ENCODE measurements around the gene TCL1B.

The TCL1B gene

DNA sequence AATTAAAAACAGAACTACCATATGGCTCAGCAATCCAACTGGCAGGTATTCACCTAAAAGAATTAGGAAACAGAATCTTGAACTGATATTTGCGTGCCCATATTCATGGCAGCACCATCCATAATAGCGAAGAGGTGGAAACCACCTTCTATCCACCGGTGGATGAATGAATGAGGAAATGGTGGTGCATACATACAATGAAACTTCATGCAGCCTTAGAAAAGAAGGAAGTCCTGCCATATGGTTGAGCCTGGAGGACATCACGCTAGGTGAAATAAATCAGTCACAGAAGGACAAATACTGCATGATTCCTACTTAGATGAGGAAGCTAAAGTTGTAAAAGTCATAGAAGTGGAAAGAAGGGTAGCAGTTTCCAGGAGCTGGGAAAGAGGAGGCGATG, 21.1 kb downstream of the TCL1B start:
- H3K79me2 ChIP-seq (ENCODE audit: insufficient read depth, low read length) = peaks cover 4% of the 10 kb centered on the region; the same call in 1 of the 2 replicates
- H3K9me3 ChIP-seq (ENCODE audit: insufficient read depth, low read length) = no peaks in the 10 kb centered on the region
- no peaks in the 10 kb centered on the region for H3K27me3 ChIP-seq (ENCODE audit: low read length)
- H3K4me2 ChIP-seq (ENCODE audit: low read depth, low read length, poor library complexity, severe bottlenecking) = no peak overlapping the region
- H4K20me1 ChIP-seq (ENCODE audit: low read depth, low read length) = no peaks in the 10 kb centered on the region
- peak overlapping the region; percentile 3; the same call in 1 of the 2 replicates for H3K27ac ChIP-seq (ENCODE audit: low read depth, low read length)
- H3K9me2 ChIP-seq (replicated peaks; ENCODE audit: insufficient read depth, low read length) = no peaks in the 10 kb centered on the region
- H2AFZ ChIP-seq (ENCODE audit: low read depth, low read length, severe bottlenecking) = no peak overlapping the region
- no peak for TF ChIP-seq EZH2phosphoT487 (conservative IDR thresholded peaks at IDR 0.05; ENCODE audit: low read length)
- TF ChIP-seq CTCF (IDR thresholded peaks at IDR 0.05; ENCODE audit: insufficient read depth, low read length, poor library complexity, severe bottlenecking) = no peak
- no peaks in the 10 kb centered on the region for H3K36me3 ChIP-seq (ENCODE audit: low read length)
- H3K4me3 ChIP-seq (ENCODE audit: insufficient read depth, low read length, poor library complexity, severe bottlenecking) = no peak overlapping the region
- no peak overlapping the region for H3K9ac ChIP-seq (ENCODE audit: low read length)
- peaks cover 35% of the 10 kb centered on the region for H3F3A ChIP-seq (ENCODE audit: insufficient read depth)

- H3K27ac ChIP-seq (ENCODE audit: low read depth, low read length) = no peak overlapping the region
- H3K79me2 ChIP-seq (ENCODE audit: insufficient read depth, low read length) = peaks cover 20% of the 10 kb centered on the region
- TF ChIP-seq CTCF (IDR thresholded peaks at IDR 0.05; ENCODE audit: insufficient read depth, low read length, poor library complexity, severe bottlenecking) (no peak), EZH2phosphoT487 (conservative IDR thresholded peaks at IDR 0.05; ENCODE audit: low read length) (no peak)
- no peaks in the 10 kb centered on the region for H3K9me3 ChIP-seq (ENCODE audit: insufficient read depth, low read length)
- no peaks in the 10 kb centered on the region for H3K36me3 ChIP-seq (ENCODE audit: low read length)
- no peaks in the 10 kb centered on the region for H3K9me2 ChIP-seq (replicated peaks; ENCODE audit: insufficient read depth, low read length)
- H3K9ac ChIP-seq (ENCODE audit: low read length) = no peak overlapping the region
- no peak overlapping the region for H3K4me3 ChIP-seq (ENCODE audit: insufficient read depth, low read length, poor library complexity, severe bottlenecking)
- H2AFZ ChIP-seq (ENCODE audit: low read depth, low read length, severe bottlenecking) = no peak overlapping the region
- no peak overlapping the region for H3K4me2 ChIP-seq (ENCODE audit: low read depth, low read length, poor library complexity, severe bottlenecking)
- no peaks in the 10 kb centered on the region for H4K20me1 ChIP-seq (ENCODE audit: low read depth, low read length)
- peaks cover 17% of the 10 kb centered on the region for H3F3A ChIP-seq (ENCODE audit: insufficient read depth)
- no peaks in the 10 kb centered on the region for H3K27me3 ChIP-seq (ENCODE audit: low read length)
Observed at GRCh38 chr14:95710106-95710505, 23.9 kb downstream of the TCL1B start.

- Histone ChIP-seq H4K20me1 (ENCODE audit: low read depth, low read length) (no peaks in the 10 kb centered on the region), H3K4me3 (ENCODE audit: insufficient read depth, low read length, poor library complexity, severe bottlenecking) (peak overlapping the region; percentile 97), H3K79me2 (ENCODE audit: insufficient read depth, low read length) (peaks cover 20% of the 10 kb centered on the region), H2AFZ (ENCODE audit: low read depth, low read length, severe bottlenecking) (no peak overlapping the region), H3K36me3 (ENCODE audit: low read length) (no peaks in the 10 kb centered on the region), H3K9me2 (replicated peaks; ENCODE audit: insufficient read depth, low read length) (no peaks in the 10 kb centered on the region), H3F3A (ENCODE audit: insufficient read depth) (peaks cover 14% of the 10 kb centered on the region), H3K4me2 (ENCODE audit: low read depth, low read length, poor library complexity, severe bottlenecking) (peak overlapping the region; percentile 100), H3K9ac (ENCODE audit: low read length) (peak overlapping the region; percentile 98), H3K9me3 (ENCODE audit: insufficient read depth, low read length) (no peaks in the 10 kb centered on the region), H3K27me3 (ENCODE audit: low read length) (no peaks in the 10 kb centered on the region), H3K27ac (ENCODE audit: low read depth, low read length) (peak overlapping the region; percentile 80)
- TF ChIP-seq CTCF (IDR thresholded peaks at IDR 0.05; ENCODE audit: insufficient read depth, low read length, poor library complexity, severe bottlenecking) (no peak), EZH2phosphoT487 (conservative IDR thresholded peaks at IDR 0.05; ENCODE audit: low read length) (no peak)
Observed at GRCh38 chr14:95711476-95712176, 25.4 kb downstream of the TCL1B start.
